OCI-LY3 (cell line): Measurements from ENCODE around the gene SSRP1.

Experiments
- CTCF ChIP-seq: fragments of 200-600, 300-600 bp; sonication (generic); IDR thresholded peaks from 2 replicates; pipeline ENCODE4 v1.5.1; 2014; ENCODE audit warnings: antibody characterized with exemption, low read length, low read depth
- EZH2phosphoT487 ChIP-seq: fragments of 200-600 bp; shearing (Covaris generic); IDR thresholded peaks from 2 replicates; pipeline ENCODE4 v1.6.1; 2018; ENCODE audit warnings: antibody characterized with exemption, mixed run types, low read depth

- TF ChIP-seq CTCF (no peak), EZH2phosphoT487 (no peak)
Measured at GRCh38 chr11:57361926-57362325, 26.2 kb upstream of the SSRP1 start.
